ENCODE results near the gene ACOT7.
"Not testable (repeated sequence)": the region's sequence is repeated elsewhere in the genome, so short reads cannot be mapped to it uniquely, and the experiment has no call there.

Gene ACOT7

DNA sequence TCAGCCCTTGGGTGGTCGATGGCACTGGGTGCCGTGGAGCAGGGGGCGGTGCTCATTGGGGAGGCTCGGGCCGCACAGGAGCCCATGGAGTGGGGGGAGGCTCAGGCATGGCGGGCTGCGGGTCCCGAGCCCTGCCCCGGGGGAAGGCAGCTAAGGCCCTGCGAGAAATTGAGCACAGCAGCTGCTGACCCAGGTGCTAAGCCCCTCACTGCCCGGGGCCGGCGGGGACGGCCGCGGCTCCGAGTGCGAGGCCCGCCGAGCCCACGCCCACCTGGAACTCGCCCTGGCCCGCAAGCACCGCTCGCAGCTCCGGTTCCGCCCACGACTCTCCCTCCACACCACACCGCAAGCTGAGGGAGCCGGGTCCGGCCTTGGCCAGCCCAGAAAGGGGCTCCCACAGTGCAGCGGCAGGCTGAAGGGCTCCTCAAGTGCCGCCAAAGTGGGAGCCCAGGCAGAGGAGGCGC is 2.2 kb upstream of the ACOT7 start:
- DNase-seq: not testable (repeated sequence)

GRCh38 chr1:6395130-6395529 is 1.6 kb upstream of the ACOT7 start:
- not testable (repeated sequence) for DNase-seq

GRCh38 chr1:6392809-6393399 is 663 bp downstream of the ACOT7 start:
- no peak for DNase-seq

GRCh38 chr1:6391951-6392808 is 1.4 kb downstream of the ACOT7 start:
- no peak for DNase-seq

DNA sequence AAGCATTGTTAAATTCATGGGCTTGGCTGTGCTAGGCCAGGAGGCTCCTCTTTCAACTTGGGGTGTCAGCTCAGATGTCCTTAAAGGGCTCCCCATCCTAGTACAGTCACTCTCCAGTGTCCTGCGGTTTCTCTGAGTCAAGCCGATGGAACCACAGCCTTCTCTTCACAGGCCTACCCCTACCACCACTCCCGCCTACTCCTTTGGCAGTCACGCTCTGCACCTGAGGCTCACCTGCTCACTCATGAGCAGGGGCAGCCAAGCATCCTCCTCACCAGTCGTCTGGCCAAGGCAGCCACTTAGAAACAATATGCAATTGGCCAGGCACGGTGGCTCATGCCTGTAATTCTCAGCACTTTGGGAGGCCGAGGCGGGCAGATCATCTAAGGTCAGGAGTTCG is 3.6 kb downstream of the ACOT7 start:
- no peak for DNase-seq

DNA sequence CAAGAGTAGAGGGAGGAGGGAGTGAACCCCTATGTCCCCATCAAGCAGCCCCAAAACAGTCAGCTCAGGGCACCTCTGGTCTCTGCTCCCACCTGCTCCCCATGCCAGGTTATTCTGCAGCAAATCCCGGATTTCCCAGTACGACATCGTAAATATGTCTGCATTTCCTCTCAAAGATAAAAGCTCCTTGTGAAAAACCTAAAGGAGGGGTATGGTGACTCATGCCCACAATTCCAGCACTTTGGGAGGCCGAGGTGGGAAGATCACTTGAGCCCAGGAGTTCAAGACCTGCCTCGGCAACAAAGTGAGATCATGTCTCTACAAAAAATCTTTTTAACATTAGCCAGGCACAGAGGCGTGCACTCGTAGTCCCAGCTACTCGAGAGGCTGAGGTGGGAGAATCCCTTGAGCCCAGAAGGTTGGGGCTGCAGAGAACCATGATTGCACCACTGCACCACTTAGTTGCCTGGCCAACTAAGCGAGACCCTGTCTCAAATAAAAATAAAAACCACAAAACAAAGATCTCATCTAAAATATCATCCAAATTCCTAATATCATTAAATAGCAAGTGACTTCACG is 7.1 kb downstream of the ACOT7 start:
- DNase-seq: no peak

- no peak for DNase-seq
Measured at GRCh38 chr1:6385488-6386191, 7.9 kb downstream of the ACOT7 start.

DNA sequence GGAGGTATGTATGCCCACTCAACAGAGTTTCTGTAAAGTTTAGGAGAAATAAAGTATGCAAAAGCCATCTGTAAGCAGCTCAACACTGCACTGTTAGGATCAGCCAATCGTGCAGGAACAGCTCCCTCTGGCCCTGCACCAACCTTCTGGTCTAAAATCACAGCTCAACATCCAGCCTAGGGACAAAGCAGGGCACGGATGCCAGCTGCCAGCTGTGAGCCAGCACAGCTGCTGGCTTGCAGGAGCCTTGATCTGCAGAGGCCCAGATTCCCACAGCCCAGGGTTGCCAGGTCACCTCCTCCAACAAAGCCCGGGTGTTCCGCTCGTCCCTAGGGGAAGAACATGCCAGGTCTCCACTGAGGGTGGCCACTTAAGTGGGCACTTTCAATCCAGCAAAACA is 8.6 kb downstream of the ACOT7 start:
- no peak for DNase-seq

DNA sequence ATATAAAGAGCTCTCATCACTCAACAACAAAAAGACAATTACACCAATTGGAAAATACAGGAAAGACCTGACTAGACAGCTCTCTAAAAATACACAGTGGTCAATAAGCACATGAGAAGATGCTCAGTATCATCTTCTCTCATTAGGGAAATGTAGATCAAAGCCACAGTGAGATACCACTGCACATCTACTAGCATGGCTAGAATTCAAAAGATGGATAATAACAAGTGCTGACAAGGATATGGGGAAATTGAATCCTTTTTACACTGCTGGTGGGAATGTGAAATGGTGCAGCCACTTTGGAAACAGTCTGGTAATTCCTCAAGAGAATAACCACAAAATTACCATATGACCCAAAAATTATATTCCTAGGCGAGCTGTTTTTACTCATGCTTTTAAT is 9.4 kb downstream of the ACOT7 start:
- no peak for DNase-seq

- DNase-seq: no peak
Measured at GRCh38 chr1:6380037-6380436, 13.5 kb downstream of the ACOT7 start.

- peak; percentile 72 for DNase-seq
Measured at GRCh38 chr1:6378096-6378746, 15.3 kb downstream of the ACOT7 start.

DNA sequence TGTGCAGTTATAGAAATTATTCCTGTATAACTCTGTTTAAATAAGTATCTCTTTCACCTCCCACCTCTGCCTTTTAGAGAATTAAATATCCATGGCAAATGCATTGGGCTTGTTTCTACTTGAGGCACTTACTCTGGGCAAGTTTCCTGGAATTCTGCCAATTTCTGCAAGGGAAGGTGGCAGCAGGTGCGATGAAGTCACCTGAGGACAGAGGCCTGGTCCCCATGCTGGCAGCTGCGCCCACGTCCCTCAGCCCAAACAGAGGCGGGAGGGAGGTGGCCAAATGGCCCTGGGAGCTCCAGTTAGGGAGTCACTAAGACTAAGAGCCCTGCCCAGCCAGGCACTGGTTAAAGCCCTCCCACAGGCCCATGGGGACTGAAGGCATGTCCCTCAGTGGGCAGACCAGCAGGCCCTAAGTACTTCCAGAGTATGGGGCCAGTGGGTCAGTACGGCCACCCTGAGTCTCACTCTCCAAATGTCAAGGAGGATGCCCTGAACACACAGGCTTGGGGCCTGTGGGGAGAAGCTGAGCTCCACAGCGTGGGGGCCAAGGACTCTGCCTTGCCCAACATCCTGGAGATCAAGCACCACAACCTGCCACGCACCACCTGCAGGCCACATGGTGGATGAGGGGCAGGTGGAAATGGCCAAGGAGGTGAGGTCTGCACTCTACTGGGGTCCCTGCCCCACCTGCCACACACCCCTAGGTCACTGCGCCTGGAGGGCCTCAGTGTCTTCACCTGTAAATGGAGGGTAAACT is 19.4 kb downstream of the ACOT7 start:
- DNase-seq: no peak

DNA sequence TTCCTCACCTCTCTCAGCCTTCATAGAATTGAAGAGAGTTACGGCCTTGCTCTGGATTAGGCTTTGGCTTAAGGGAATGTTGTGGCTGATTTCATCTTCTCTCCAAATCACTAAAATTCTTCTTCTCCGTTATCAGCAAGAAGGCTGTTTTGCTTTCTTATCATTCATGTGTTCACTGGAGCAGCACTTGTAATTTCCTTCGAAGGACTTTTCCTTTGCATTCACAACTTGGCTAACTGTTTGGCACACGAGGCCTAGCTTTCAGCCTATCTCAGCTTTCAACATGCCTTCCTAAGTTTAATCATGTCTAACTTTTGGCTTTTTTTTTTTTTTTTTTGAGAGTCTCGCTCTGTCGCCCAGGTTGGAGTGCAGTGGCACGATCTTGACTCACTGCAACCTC is 21.3 kb downstream of the ACOT7 start:
- not testable (repeated sequence) for DNase-seq

DNA sequence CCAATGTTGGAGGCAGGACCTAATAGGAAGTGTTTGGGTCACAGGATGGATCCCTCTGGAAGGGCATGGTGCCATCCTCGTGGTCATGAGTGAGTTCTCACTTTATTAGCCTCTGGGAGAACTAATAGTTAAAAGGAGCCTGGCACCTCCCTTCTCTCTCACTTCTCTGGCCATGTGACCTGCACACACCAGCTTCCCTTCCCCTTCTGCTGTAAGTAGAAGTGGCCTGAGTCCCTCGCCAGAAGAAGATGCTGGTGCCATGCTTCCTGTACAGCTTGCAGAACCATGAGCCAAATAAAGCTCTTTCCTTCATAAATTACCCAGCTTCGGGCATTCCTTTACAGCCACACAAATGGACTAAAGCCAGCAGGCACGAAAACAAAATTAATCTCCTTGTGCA is 23.6 kb downstream of the ACOT7 start:
- no peak for DNase-seq

DNA sequence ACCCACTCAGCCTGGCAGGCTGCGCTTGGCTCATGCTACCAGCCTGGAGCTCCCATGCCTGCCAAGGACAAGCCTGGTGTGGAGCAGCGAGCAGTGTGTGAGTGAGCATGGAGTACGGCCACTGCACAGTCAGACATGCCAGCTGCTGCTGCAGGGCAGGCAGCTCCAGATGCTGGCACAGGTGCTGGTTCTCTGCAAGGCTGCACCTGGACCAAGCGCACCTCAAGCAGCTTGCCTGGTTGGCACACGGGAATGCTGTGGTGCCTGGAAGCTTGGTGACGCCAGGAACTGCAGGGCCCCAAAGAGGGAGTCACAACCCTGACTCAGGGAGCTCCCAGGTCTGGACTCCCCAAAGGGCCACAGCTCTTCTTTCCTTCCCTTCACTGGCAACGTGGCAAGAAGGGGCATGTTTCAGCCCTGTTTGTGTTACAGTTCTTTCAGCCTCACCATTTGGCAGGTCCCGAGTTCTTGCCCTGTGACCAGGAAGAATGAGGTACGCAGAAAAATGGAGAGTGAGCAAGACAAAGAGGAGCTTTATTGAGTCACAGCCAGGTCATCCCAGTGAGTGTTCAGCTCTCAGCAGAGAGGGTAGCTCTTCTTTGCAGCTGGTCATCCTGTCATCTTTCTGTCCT is 26.1 kb downstream of the ACOT7 start:
- no peak for DNase-seq

GRCh38 chr1:6365047-6365446 is 28.5 kb downstream of the ACOT7 start:
- DNase-seq: no peak

GRCh38 chr1:6363085-6363884 is 30.3 kb downstream of the ACOT7 start:
- not testable (repeated sequence) for DNase-seq

DNA sequence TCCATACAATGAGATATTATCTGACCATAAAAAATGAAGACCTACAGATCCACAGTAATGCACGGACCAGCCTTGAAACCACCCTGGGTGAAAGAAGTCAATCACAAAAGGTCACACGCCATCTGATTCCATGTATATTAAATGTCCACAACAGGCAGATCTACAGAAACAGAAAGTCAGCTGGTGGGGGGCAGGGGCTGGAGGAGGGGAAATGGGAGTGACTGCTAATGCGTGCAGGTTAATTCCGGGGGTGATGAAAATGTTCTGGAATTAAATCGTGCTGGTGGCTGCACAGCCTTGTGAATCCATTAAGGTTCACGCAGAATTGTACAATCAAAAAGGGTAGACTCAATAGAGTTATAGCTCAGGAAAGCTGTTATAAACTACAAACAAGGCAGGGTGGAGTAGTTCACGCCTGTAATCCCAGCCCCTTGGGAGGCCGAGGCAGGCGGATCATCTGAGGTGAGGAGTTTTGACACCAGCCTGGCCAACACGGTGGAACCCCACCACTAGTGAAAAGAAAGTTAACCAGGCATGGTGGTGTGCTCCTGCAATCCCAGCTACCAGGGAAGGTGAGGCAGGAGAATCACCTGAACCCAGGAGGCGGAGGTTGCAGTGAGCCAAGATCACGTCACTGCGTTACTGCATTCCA is 32.3 kb downstream of the ACOT7 start:
- no peak for DNase-seq

- DNase-seq: no peak
Measured at GRCh38 chr1:6360517-6361070, 33.0 kb downstream of the ACOT7 start.

GRCh38 chr1:6360117-6360496 is 33.5 kb downstream of the ACOT7 start:
- no peak for DNase-seq

Measured in NCI-H524 treated with DMSO at 0.1 percent for 48 hours (cell line).